Endothelial cell (in vitro differentiated cells): Measurements from ENCODE around the gene RFXANK. TPM values are rescaled to one million over a fixed set of nuclear protein-coding genes. Genes with fewer than 3 reads are reported as not detected.
A peak's percentile ranks its signal among the peaks of the same experiment; 100 is the strongest.

Source experiments
- DNase-seq: peaks from one replicate; pipeline ENCODE4 v3.0.0; 2021; ENCODE audit warnings: low spot score
- H3K27ac Mint-ChIP-seq: one replicate; pipeline ENCODE4 v1.8.0; 2021; ENCODE audit warnings: mixed read lengths, inconsistent platforms; ENCODE audit not compliant: unreplicated experiment
- H3K27me3 Mint-ChIP-seq: one replicate; pipeline ENCODE4 v1.8.0; 2021; ENCODE audit warnings: mild to moderate bottlenecking, moderate library complexity, mixed read lengths, inconsistent platforms; ENCODE audit not compliant: unreplicated experiment
- H3K36me3 Mint-ChIP-seq: one replicate; pipeline ENCODE4 v1.8.0; 2021; ENCODE audit warnings: mild to moderate bottlenecking, low read depth, mixed read lengths, inconsistent platforms; ENCODE audit not compliant: unreplicated experiment
- H3K4me1 Mint-ChIP-seq: one replicate; pipeline ENCODE4 v1.8.0; 2021; ENCODE audit warnings: mild to moderate bottlenecking, mixed read lengths, inconsistent platforms; ENCODE audit not compliant: unreplicated experiment
- H3K4me3 Mint-ChIP-seq: one replicate; pipeline ENCODE4 v1.8.0; 2021; ENCODE audit warnings: mild to moderate bottlenecking, mixed read lengths, inconsistent platforms; ENCODE audit not compliant: unreplicated experiment
- H3K9me3 Mint-ChIP-seq: one replicate; pipeline ENCODE4 v1.8.0; 2021; ENCODE audit warnings: mixed read lengths, inconsistent platforms; ENCODE audit not compliant: unreplicated experiment
- CTCF ChIP-seq: fragments of 200-600 bp; sonication (generic); IDR thresholded peaks from one replicate; pipeline ENCODE4 v1.5.0; 2021; ENCODE audit warnings: antibody characterized with exemption; ENCODE audit not compliant: unreplicated experiment
- total RNA-seq: library from RNA; stranded (reverse); fragmentation: NEBNext Ultra II Directional; extraction: Animal tissue kit (Norgen Biotek cat#: 25700); gene quantifications from one replicate; pipeline ENCODE4 v1.2.1, GENCODE V29; 2021; ENCODE audit not compliant: unreplicated experiment

RFXANK gene
- total RNA-seq, 1 donor from 2014 or later, result 131 TPM

- no peak overlapping the region for H3K27ac Mint-ChIP-seq
- DNase-seq, result no peak
- H3K36me3 Mint-ChIP-seq, result peaks cover 9% of the 10 kb centered on the region
- peaks cover 2% of the 10 kb centered on the region for H3K27me3 Mint-ChIP-seq
- H3K4me1 Mint-ChIP-seq, result no peaks in the 10 kb centered on the region
- no peak overlapping the region for H3K4me3 Mint-ChIP-seq
- H3K9me3 Mint-ChIP-seq, result no peaks in the 10 kb centered on the region
- TF ChIP-seq CTCF, result no peak
These were observed 15.1 kb upstream of the RFXANK start for GRCh38 chr19:19176950-19177349.

GRCh38 chr19:19179548-19180441, 12.3 kb upstream of the RFXANK start:
- no peaks in the 10 kb centered on the region for H3K9me3 Mint-ChIP-seq
- TF ChIP-seq CTCF, result no peak
- H3K27me3 Mint-ChIP-seq, result peaks cover 2% of the 10 kb centered on the region
- no peak overlapping the region for H3K27ac Mint-ChIP-seq
- no peak overlapping the region for H3K4me3 Mint-ChIP-seq
- DNase-seq, result no peak
- H3K4me1 Mint-ChIP-seq, result no peaks in the 10 kb centered on the region
- peaks cover 14% of the 10 kb centered on the region for H3K36me3 Mint-ChIP-seq

GRCh38 chr19:19181488-19181998, 10.5 kb upstream of the RFXANK start:
- no peak overlapping the region for H3K27ac Mint-ChIP-seq
- peaks cover 5% of the 10 kb centered on the region for H3K27me3 Mint-ChIP-seq
- no peak overlapping the region for H3K4me3 Mint-ChIP-seq
- peaks cover 3% of the 10 kb centered on the region for H3K4me1 Mint-ChIP-seq
- TF ChIP-seq CTCF, result no peak
- H3K9me3 Mint-ChIP-seq, result no peaks in the 10 kb centered on the region
- DNase-seq, result no peak
- peaks cover 19% of the 10 kb centered on the region for H3K36me3 Mint-ChIP-seq

- peak; percentile 83 for TF ChIP-seq CTCF
- H3K27me3 Mint-ChIP-seq, result peaks cover 11% of the 10 kb centered on the region
- H3K4me3 Mint-ChIP-seq, result no peak overlapping the region
- H3K9me3 Mint-ChIP-seq, result no peaks in the 10 kb centered on the region
- H3K27ac Mint-ChIP-seq, result no peak overlapping the region
- H3K4me1 Mint-ChIP-seq, result peaks cover 5% of the 10 kb centered on the region
- H3K36me3 Mint-ChIP-seq, result peaks cover 28% of the 10 kb centered on the region
- peak; percentile 70 for DNase-seq
These were observed 6.0 kb upstream of the RFXANK start for GRCh38 chr19:19185853-19186740.
